Renal cortical epithelial cell (primary cell): ENCODE data around the gene SGCB. TPM values are rescaled to one million over a fixed set of nuclear protein-coding genes. Genes with fewer than 3 reads are reported as not detected.
"Not testable (repeated sequence)": the region's sequence is repeated elsewhere in the genome, so short reads cannot be mapped to it uniquely, and the experiment has no call there.

Experiments
- DNase-seq: peaks from one replicate; pipeline ENCODE4 v3.0.0-alpha.2; 2011; ENCODE audit warnings: low read depth
- total RNA-seq: library from RNA; depleted of rRNA; stranded (reverse); fragments of >200 nt; gene quantifications from 2 replicates; pipeline ENCODE4 v1.2.3, GENCODE V29; 2014

The SGCB gene
- 15.3 and 38.9 TPM in 2 replicates for total RNA-seq

GRCh38 chr4:52038103-52038912 is at the start of gene SGCB:
Gene SGCB (minus strand): TSS chr4:52038299. CDS start chr4:52038259, 40 bp downstream.
- no peak for DNase-seq

GRCh38 chr4:52086425-52086824 is 48.3 kb upstream of the SGCB start:
- DNase-seq: not testable (repeated sequence)

GRCh38 chr4:52081216-52081615 is 43.1 kb upstream of the SGCB start:
- no peak for DNase-seq

GRCh38 chr4:52079659-52080058 is 41.6 kb upstream of the SGCB start:
- no peak for DNase-seq

GRCh38 chr4:52076731-52077130 is 38.6 kb upstream of the SGCB start:
- DNase-seq: no peak

GRCh38 chr4:52071791-52072546 is 33.9 kb upstream of the SGCB start:
- DNase-seq: peak; percentile 51

- DNase-seq: no peak
Observed at GRCh38 chr4:52069571-52069970, 31.5 kb upstream of the SGCB start.

GRCh38 chr4:52059372-52059771 is 21.3 kb upstream of the SGCB start:
- DNase-seq: peak; percentile 94

- no peak for DNase-seq
Observed at GRCh38 chr4:52058275-52058674, 20.2 kb upstream of the SGCB start.

- DNase-seq: no peak
Observed at GRCh38 chr4:52057196-52057595, 19.1 kb upstream of the SGCB start.

GRCh38 chr4:52054254-52054653 is 16.2 kb upstream of the SGCB start:
- no peak for DNase-seq

- DNase-seq: no peak
Observed at GRCh38 chr4:52052475-52052780, 14.3 kb upstream of the SGCB start.

- peak; percentile 75 for DNase-seq
Observed at GRCh38 chr4:52051615-52052474, 13.7 kb upstream of the SGCB start.

- DNase-seq: no peak
Observed at GRCh38 chr4:52051213-52051614, 13.1 kb upstream of the SGCB start, which contains the start of gene SPATA18. Gene SPATA18 (plus strand): TSS chr4:52051304. CDS start chr4:52051705, 401 bp downstream.

- DNase-seq: no peak
Observed at GRCh38 chr4:52049266-52049665, 11.2 kb upstream of the SGCB start.

- no peak for DNase-seq
Observed at GRCh38 chr4:52045028-52045427, 6.9 kb upstream of the SGCB start.

GRCh38 chr4:52037689-52038102 is 403 bp downstream of the SGCB start:
- no peak for DNase-seq

GRCh38 chr4:52036886-52037530 is 1.1 kb downstream of the SGCB start:
- no peak for DNase-seq

GRCh38 chr4:52035190-52035589 is 2.9 kb downstream of the SGCB start:
- no peak for DNase-seq

- DNase-seq: no peak
Observed at GRCh38 chr4:52032005-52032404, 6.1 kb downstream of the SGCB start.

- DNase-seq: peak; percentile 84
Observed at GRCh38 chr4:52028970-52029369, 9.1 kb downstream of the SGCB start.
